Mesendoderm (in vitro differentiated cells): ENCODE results near the gene NUMB.

ENCODE experiments used
- DNase-seq: peaks from one replicate; pipeline ENCODE4 v3.0.0; 2013
- H2AK5ac ChIP-seq: 2 replicates; pipeline ENCODE4 v1.6.1; 2013; ENCODE audit warnings: low read length, inconsistent platforms
- H2BK120ac ChIP-seq: 2 replicates; pipeline ENCODE4 v1.6.1; 2013; ENCODE audit warnings: low read depth, mild to moderate bottlenecking, low read length, moderate library complexity, mixed read lengths
- H2BK15ac ChIP-seq: replicated peaks from 2 replicates; pipeline ENCODE4 v1.6.1; 2013; ENCODE audit warnings: low read depth, mild to moderate bottlenecking, moderate library complexity
- H2BK5ac ChIP-seq: 2 replicates; pipeline ENCODE4 v1.6.1; 2013; ENCODE audit warnings: low read length, inconsistent platforms
- H3K18ac ChIP-seq: 2 replicates; pipeline ENCODE4 v1.6.1; 2013; ENCODE audit warnings: mild to moderate bottlenecking, low read length, mixed read lengths
- H3K23ac ChIP-seq: one replicate; pipeline ENCODE4 v1.6.1; 2013; ENCODE audit warnings: low read length
- H3K27ac ChIP-seq: 2 replicates; pipeline ENCODE4 v1.5.1; 2013; ENCODE audit warnings: low read depth, mild to moderate bottlenecking, inconsistent platforms, low read length, moderate library complexity
- H3K27me3 ChIP-seq: 2 replicates; pipeline ENCODE4 v1.6.1; 2013; ENCODE audit warnings: low read length, control low read depth, mild to moderate bottlenecking, inconsistent platforms; ENCODE audit not compliant: insufficient read depth, poor library complexity
- H3K36me3 ChIP-seq: 2 replicates; pipeline ENCODE4 v1.6.1; 2013; ENCODE audit warnings: low read length, inconsistent platforms; ENCODE audit not compliant: control insufficient read depth, insufficient read depth
- H3K4ac ChIP-seq: one replicate; pipeline ENCODE4 v1.6.1; 2013; ENCODE audit warnings: low read depth, mild to moderate bottlenecking, low read length, moderate library complexity
- H3K4me1 ChIP-seq: 2 replicates; pipeline ENCODE4 v1.6.1; 2013; ENCODE audit warnings: low read depth, low read length, inconsistent platforms; ENCODE audit not compliant: control insufficient read depth
- H3K4me2 ChIP-seq: 2 replicates; pipeline ENCODE4 v1.6.1; 2013; ENCODE audit warnings: low read length
- H3K4me3 ChIP-seq: 2 replicates; pipeline ENCODE4 v1.5.1; 2013; ENCODE audit warnings: mild to moderate bottlenecking, low read length
- H3K56ac ChIP-seq: one replicate; pipeline ENCODE4 v1.6.1; 2013; ENCODE audit warnings: low read length
- H3K79me1 ChIP-seq: 2 replicates; pipeline ENCODE4 v1.6.1; 2013; ENCODE audit warnings: low read length, inconsistent platforms
- H3K79me2 ChIP-seq: 2 replicates; pipeline ENCODE4 v1.6.1; 2013; ENCODE audit warnings: mild to moderate bottlenecking, low read length; ENCODE audit not compliant: control insufficient read depth, insufficient read depth
- H3K9ac ChIP-seq: 2 replicates; pipeline ENCODE4 v1.6.1; 2013; ENCODE audit warnings: low read length, inconsistent platforms
- H4K5ac ChIP-seq: one replicate; pipeline ENCODE4 v1.6.1; 2013; ENCODE audit warnings: low read length
- H4K8ac ChIP-seq: one replicate; pipeline ENCODE4 v1.6.1; 2013; ENCODE audit warnings: low read depth, mild to moderate bottlenecking, control low read depth, low read length, moderate library complexity
- WGBS: extraction: QIAGEN DNeasy Blood & Tissue Kit; methylation state at CpG from one replicate; pipeline ENCODE4 v1.1.7; 2013; ENCODE audit warnings: low lambda C conversion rate, missing lambda C conversion rate; ENCODE audit not compliant: insufficient coverage; ENCODE audit errors: extremely low coverage; 5-methylcytosine and 5-hydroxymethylcytosine counted together

Gene NUMB

DNA sequence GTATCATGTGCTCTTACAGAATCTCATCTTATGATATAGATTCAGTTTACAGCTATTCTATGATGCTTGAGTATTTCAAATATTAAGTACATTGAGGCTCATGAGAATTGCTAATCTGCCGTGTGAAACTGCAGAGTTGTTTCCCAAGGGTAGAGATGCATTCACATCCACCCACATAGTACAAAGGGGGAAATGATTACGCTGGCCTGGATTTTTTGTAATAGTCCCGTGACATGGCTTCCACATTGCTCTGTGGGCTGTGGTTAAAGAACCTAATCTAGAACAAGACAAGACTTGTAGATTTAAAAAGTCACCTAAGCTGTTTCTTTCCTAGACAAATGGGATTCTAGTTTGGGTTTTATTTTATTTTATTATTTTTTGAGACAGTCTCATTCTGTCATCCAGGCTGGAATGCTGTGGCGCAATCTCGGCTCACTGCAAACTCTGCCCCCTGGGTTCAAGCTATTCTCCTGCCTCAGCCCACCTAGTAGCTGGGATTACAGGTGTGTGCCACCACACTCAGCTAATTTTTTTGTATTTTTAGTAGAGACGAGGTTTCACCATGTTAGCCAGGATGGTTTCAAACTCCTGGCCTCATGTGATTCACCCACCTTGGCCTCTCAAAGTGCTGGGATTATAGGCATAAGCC lies 19.4 kb upstream of the NUMB start:
- H3K4me3 ChIP-seq = no peak overlapping the region

DNA sequence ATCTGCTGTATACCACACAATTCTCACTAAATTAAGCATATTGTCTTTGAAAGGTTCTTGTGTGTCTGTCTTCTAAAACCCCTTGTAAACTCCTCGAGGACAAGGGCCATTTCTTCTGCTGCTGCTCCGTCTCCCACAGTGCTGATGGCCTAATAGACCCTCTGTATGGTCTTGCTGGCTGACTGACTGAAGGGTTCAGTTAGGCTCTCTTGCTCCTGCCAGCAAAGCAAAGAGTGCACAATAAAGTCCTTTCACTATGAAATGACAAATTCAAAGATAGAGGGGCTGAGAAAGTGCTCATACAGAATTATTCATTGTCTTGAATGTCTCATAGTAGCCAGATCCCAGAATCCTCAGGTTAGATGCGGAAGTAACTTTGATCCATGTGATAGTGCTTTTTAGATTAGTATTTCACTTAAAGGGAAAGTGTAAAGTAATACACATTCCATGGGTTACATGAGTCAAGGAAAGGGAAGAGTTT lies 18.1 kb upstream of the NUMB start:
- Histone ChIP-seq H4K8ac (no peak overlapping the region), H3K79me2 (no peaks in the 10 kb centered on the region), H2AK5ac (no peak overlapping the region), H3K18ac (no peak overlapping the region), H4K5ac (no peak overlapping the region), H3K4me1 (no peaks in the 10 kb centered on the region), H2BK5ac (no peak overlapping the region), H3K79me1 (no peaks in the 10 kb centered on the region), H3K9ac (no peak overlapping the region), H2BK120ac (no peak overlapping the region), H3K4ac (no peak overlapping the region), H3K4me3 (no peak overlapping the region), H3K27me3 (no peaks in the 10 kb centered on the region), H3K56ac (no peak overlapping the region), H2BK15ac (no peak overlapping the region), H3K27ac (no peak overlapping the region), H3K23ac (no peak overlapping the region), H3K36me3 (no peaks in the 10 kb centered on the region), H3K4me2 (no peak overlapping the region)
- no peak for DNase-seq
- no CpG with 5 or more reads among the region's 3 CpGs for WGBS

More for the DNA sequence above, 19.4 kb upstream of the NUMB start:
- Histone ChIP-seq H2BK5ac (no peak overlapping the region), H3K4ac (no peak overlapping the region), H3K27ac (no peak overlapping the region), H3K27me3 (no peaks in the 10 kb centered on the region), H3K4me2 (no peak overlapping the region), H3K9ac (no peak overlapping the region), H3K4me1 (no peaks in the 10 kb centered on the region), H2BK120ac (no peak overlapping the region), H3K56ac (no peak overlapping the region), H2AK5ac (no peak overlapping the region), H3K36me3 (no peaks in the 10 kb centered on the region), H3K79me2 (no peaks in the 10 kb centered on the region), H3K79me1 (no peaks in the 10 kb centered on the region), H3K18ac (no peak overlapping the region), H4K5ac (no peak overlapping the region), H2BK15ac (no peak overlapping the region), H4K8ac (no peak overlapping the region), H3K23ac (no peak overlapping the region)
- WGBS = no CpG with 5 or more reads among the region's 6 CpGs
- DNase-seq = no peak

DNA sequence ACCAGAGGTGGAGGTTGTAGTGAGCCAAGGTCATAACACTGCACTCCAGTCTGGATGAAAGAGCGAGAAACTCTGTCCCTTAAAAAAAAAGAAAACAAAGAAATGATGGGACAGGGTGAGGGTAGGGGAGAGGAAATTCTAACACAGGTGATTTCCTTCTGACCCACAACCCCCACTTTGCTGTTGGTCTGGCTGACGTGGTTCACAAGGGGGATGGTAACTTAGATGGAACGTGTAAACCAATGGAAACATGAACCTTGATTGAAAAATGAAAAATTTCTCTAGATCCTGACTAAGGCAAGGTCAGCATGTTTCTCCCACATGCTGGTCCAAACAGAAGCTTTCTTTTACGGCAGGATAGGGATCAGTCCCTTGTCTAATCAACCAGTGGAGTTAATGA lies 16.6 kb upstream of the NUMB start:
- no peak for DNase-seq
- H3K36me3 ChIP-seq = no peaks in the 10 kb centered on the region
- H3K56ac ChIP-seq = no peak overlapping the region
- WGBS = no CpG with 5 or more reads among the region's 4 CpGs
- H4K8ac ChIP-seq = no peak overlapping the region
- H3K4me1 ChIP-seq = no peaks in the 10 kb centered on the region
- H3K79me1 ChIP-seq = no peaks in the 10 kb centered on the region
- no peaks in the 10 kb centered on the region for H3K27me3 ChIP-seq
- no peak overlapping the region for H2BK5ac ChIP-seq
- H3K4me2 ChIP-seq = no peak overlapping the region
- no peak overlapping the region for H3K9ac ChIP-seq
- H2BK15ac ChIP-seq = no peak overlapping the region
- H2BK120ac ChIP-seq = no peak overlapping the region
- no peak overlapping the region for H3K18ac ChIP-seq
- H2AK5ac ChIP-seq = no peak overlapping the region
- H3K79me2 ChIP-seq = no peaks in the 10 kb centered on the region
- no peak overlapping the region for H3K27ac ChIP-seq
- H3K4ac ChIP-seq = no peak overlapping the region
- no peak overlapping the region for H4K5ac ChIP-seq
- H3K23ac ChIP-seq = no peak overlapping the region
- H3K4me3 ChIP-seq = no peak overlapping the region

- Histone ChIP-seq H3K4me3 (no peak overlapping the region), H3K79me1 (no peaks in the 10 kb centered on the region), H2BK5ac (no peak overlapping the region), H3K9ac (no peak overlapping the region), H3K4me2 (no peak overlapping the region), H3K27ac (no peak overlapping the region), H3K36me3 (no peaks in the 10 kb centered on the region), H2BK15ac (no peak overlapping the region), H2AK5ac (no peak overlapping the region), H3K18ac (no peak overlapping the region), H3K4ac (no peak overlapping the region), H3K56ac (no peak overlapping the region), H4K8ac (no peak overlapping the region), H3K23ac (no peak overlapping the region), H4K5ac (no peak overlapping the region), H2BK120ac (no peak overlapping the region), H3K79me2 (no peaks in the 10 kb centered on the region), H3K27me3 (no peaks in the 10 kb centered on the region), H3K4me1 (no peaks in the 10 kb centered on the region)
- DNase-seq = peak; percentile 76
- WGBS = no CpG with 5 or more reads among the region's 18 CpGs
Observed at GRCh38 chr14:73472185-73473114, 14.1 kb upstream of the NUMB start.

GRCh38 chr14:73471582-73472184 lies 13.3 kb upstream of the NUMB start:
- no peak for DNase-seq
- Histone ChIP-seq H3K27ac (no peak overlapping the region), H2BK5ac (no peak overlapping the region), H4K5ac (no peak overlapping the region), H3K4me1 (no peaks in the 10 kb centered on the region), H2AK5ac (no peak overlapping the region), H3K79me2 (no peaks in the 10 kb centered on the region), H3K18ac (no peak overlapping the region), H3K79me1 (no peaks in the 10 kb centered on the region), H3K9ac (no peak overlapping the region), H3K4me3 (no peak overlapping the region), H3K4ac (no peak overlapping the region), H3K27me3 (no peaks in the 10 kb centered on the region), H2BK15ac (no peak overlapping the region), H3K4me2 (no peak overlapping the region), H2BK120ac (no peak overlapping the region), H3K23ac (no peak overlapping the region), H3K36me3 (no peaks in the 10 kb centered on the region), H3K56ac (no peak overlapping the region), H4K8ac (no peak overlapping the region)
- WGBS = no CpG with 5 or more reads among the region's 6 CpGs
